K562 (cell line): ENCODE results near the gene KRT26.

ENCODE experiments used
- ILK ChIP-seq: fragments of 450-650 bp; IDR thresholded peaks from 2 replicates; pipeline ENCODE4 v1.6.1; 2016; ENCODE audit warnings: missing genetic modification characterization, low read depth, mild to moderate bottlenecking, missing compliant biosample characterization, moderate library complexity, borderline replicate concordance
- NFYB ChIP-seq: IDR thresholded peaks from 2 replicates; pipeline ENCODE4 v1.6.1; 2011; ENCODE audit warnings: mild to moderate bottlenecking, moderate library complexity; ENCODE audit not compliant: insufficient read length; ENCODE audit errors: extremely low read depth
- ZFX ChIP-seq: sonication (generic); formaldehyde crosslinking; IDR thresholded peaks from 2 replicates; pipeline ENCODE4 v1.8.0; 2022; ENCODE audit warnings: mild to moderate bottlenecking, missing genetic modification reagents, moderate library complexity

GRCh38 chr17:40777459-40777858 is 5.5 kb upstream of the KRT26 start:
- TF ChIP-seq ZFX (CRISPR knock-in tag) (no peak), ILK (tag) (no peak), NFYB (no peak)
